Uterus (tissue), 2 donors: ENCODE data around the gene TPD52L2.

Experiments
- CTCF ChIP-seq, 4 experiments: fragments of 200-600 bp in 2 of 4; fragments of 450-650 bp in 2 of 4; sonication (generic) in 2 of 4; IDR thresholded peaks; one replicate each; pipeline ENCODE4 v1.5.1; 2016 to 2019; ENCODE audit warnings: antibody characterized with exemption in 4 of 4, mild to moderate bottlenecking in 2 of 4, moderate library complexity in 1 of 4
- POLR2A ChIP-seq, 2 donors: fragments of 450-650 bp; IDR thresholded peaks; one replicate each; pipeline ENCODE4 v1.6.1; 2016; ENCODE audit warnings: antibody characterized with exemption in 2 of 2, mild to moderate bottlenecking in 1 of 2, moderate library complexity in 1 of 2

- peak; percentile 35 to 54 (median 38) for TF ChIP-seq CTCF (IDR thresholded peaks at IDR 0.05)
- TF ChIP-seq POLR2A (IDR thresholded peaks at IDR 0.05) = no peak
These were observed 45.7 kb upstream of the TPD52L2 start for GRCh38 chr20:63819224-63819921.
